A673 (cell line): ENCODE data around the gene CDT1.

ENCODE experiments used
- CTCF ChIP-seq: fragments of 300-800, 200-600 bp; sonication (generic); conservative IDR thresholded peaks from 2 replicates; pipeline ENCODE4 v1.5.1; 2017; ENCODE audit warnings: low read depth, mild to moderate bottlenecking, antibody characterized with exemption, low read length, moderate library complexity, mixed read lengths
- EZH2 ChIP-seq: fragments of 200-600 bp; sonication (generic); IDR thresholded peaks from 2 replicates; pipeline ENCODE4 v1.6.1; 2017; ENCODE audit warnings: borderline replicate concordance, low read depth, mild to moderate bottlenecking, mixed read lengths, antibody characterized with exemption, low read length; ENCODE audit not compliant: poor library complexity, severe bottlenecking

- no peak for TF ChIP-seq EZH2
- TF ChIP-seq CTCF = no peak
Measured at GRCh38 chr16:88840600-88841215, 37.1 kb downstream of the CDT1 start.
